A673 (cell line): ENCODE data around the gene LCE2D. TPM values are rescaled to one million over a fixed set of nuclear protein-coding genes. Genes with fewer than 3 reads are reported as not detected.

Experiments
- BruUV-seq: library from RNA; stranded (reverse); fragments of 400-500 nt; replicated peaks from 2 replicates; lab custom pipeline; 2021; lab: Mats Ljungman, UMichigan
- CTCF ChIA-PET: fragments of 300-600 bp; sonication (Branson Sonifier 250); formaldehyde crosslinking; loops from one replicate; lab custom pipeline; 2022; ENCODE audit warnings: antibody characterized with exemption; lab: Charles Lee
- POLR2A ChIA-PET: fragments of 300-600 bp; sonication (Branson Sonifier 250); formaldehyde crosslinking; loops from one replicate; lab custom pipeline; 2022; ENCODE audit warnings: antibody characterized with exemption; ENCODE audit not compliant: low non-redundant PET; lab: Charles Lee
- DNase-seq: peaks from one replicate; pipeline ENCODE4 v3.0.0-alpha.2; 2015; ENCODE audit warnings: low spot score
- H3K27ac ChIP-seq: fragments of 200-600 bp; sonication (generic); 2 replicates; pipeline ENCODE4 v1.5.1; 2016; ENCODE audit warnings: mixed run types, low read depth, mild to moderate bottlenecking, mixed read lengths, antibody characterized with exemption, low read length; ENCODE audit not compliant: poor library complexity, severe bottlenecking
- H3K27me3 ChIP-seq: fragments of 200-600 bp; sonication (generic); replicated peaks from 2 replicates; pipeline ENCODE4 v1.6.1; 2017; ENCODE audit warnings: mixed run types, low read depth, mild to moderate bottlenecking, mixed read lengths, antibody characterized with exemption, low read length; ENCODE audit not compliant: insufficient read depth, poor library complexity
- H3K36me3 ChIP-seq: fragments of 200-600 bp; sonication (generic); 2 replicates; pipeline ENCODE4 v1.6.1; 2016; ENCODE audit warnings: mixed run types, mild to moderate bottlenecking, mixed read lengths, antibody characterized with exemption, low read length; ENCODE audit not compliant: insufficient read depth, poor library complexity, severe bottlenecking
- H3K4me1 ChIP-seq: fragments of 200-600 bp; sonication (generic); 2 replicates; pipeline ENCODE4 v1.6.1; 2017; ENCODE audit warnings: mixed run types, mild to moderate bottlenecking, mixed read lengths, antibody characterized with exemption, low read length; ENCODE audit not compliant: insufficient read depth, poor library complexity, severe bottlenecking
- H3K4me3 ChIP-seq: fragments of 200-600 bp; sonication (generic); 2 replicates; pipeline ENCODE4 v1.5.1; 2016; ENCODE audit warnings: low read depth, mixed run types, mild to moderate bottlenecking, mixed read lengths, low read length; ENCODE audit not compliant: poor library complexity, severe bottlenecking
- H3K9me3 ChIP-seq: fragments of 200-600 bp; sonication (generic); 2 replicates; pipeline ENCODE4 v1.6.1; 2016; ENCODE audit warnings: mixed run types, low read depth, mild to moderate bottlenecking, mixed read lengths, antibody characterized with exemption, low read length; ENCODE audit not compliant: poor library complexity, severe bottlenecking
- CTCF ChIP-seq: fragments of 300-800, 200-600 bp; sonication (generic); conservative IDR thresholded peaks from 2 replicates; pipeline ENCODE4 v1.5.1; 2017; ENCODE audit warnings: low read depth, mild to moderate bottlenecking, antibody characterized with exemption, low read length, moderate library complexity, mixed read lengths
- EZH2 ChIP-seq: fragments of 200-600 bp; sonication (generic); IDR thresholded peaks from 2 replicates; pipeline ENCODE4 v1.6.1; 2017; ENCODE audit warnings: borderline replicate concordance, low read depth, mild to moderate bottlenecking, mixed read lengths, antibody characterized with exemption, low read length; ENCODE audit not compliant: poor library complexity, severe bottlenecking
- intact Hi-C: fragments of 100-400 bp; cut with micrococcal nuclease; formaldehyde crosslinking; loops from one replicate; pipeline ENCODE4 v1.10.0; 2022; ENCODE audit not compliant: unreplicated experiment
- total RNA-seq: library from RNA; stranded (reverse); gene quantifications from 2 replicates; pipeline ENCODE4 v1.2.3, GENCODE V29; 2021

The LCE2D gene
- total RNA-seq, 1 experiment from 2014 or later, result not detected

- H3K27ac ChIP-seq, result no peak within 1 kb of the TSS
- H3K4me1 ChIP-seq, result no peaks in the 10 kb centered on the region
- BruUV-seq, result no TSS peak
- DNase-seq, result no peak
- no peak for TF ChIP-seq CTCF
- TF ChIP-seq EZH2, result no peak
- no peak within 1 kb of the TSS for H3K4me3 ChIP-seq
- ChIA-PET POLR2A (no interaction called here), CTCF (no interaction called here)
- H3K36me3 ChIP-seq, result no peaks in the 10 kb centered on the region
- H3K27me3 ChIP-seq, result peaks cover 12% of the 10 kb centered on the region
- intact Hi-C loops, result no loop called here
- no peaks in the 10 kb centered on the region for H3K9me3 ChIP-seq
Measured at GRCh38 chr1:152697701-152698600, 34.8 kb downstream of the LCE2D start, which contains the start of gene LCE2A. Gene LCE2A (plus strand): TSS chr1:152698345. CDS start chr1:152698902, 557 bp downstream.

- DNase-seq, result no peak
- BruUV-seq, result no TSS peak
- CTCF ChIA-PET, result no interaction called here
Measured at GRCh38 chr1:152699746-152700145, 36.6 kb downstream of the LCE2D start.

GRCh38 chr1:152707860-152708259, 44.7 kb downstream of the LCE2D start, which contains the start of gene LCE4A:
Gene LCE4A (plus strand): TSS chr1:152708160. CDS start chr1:152709076, 916 bp downstream.
- TF ChIP-seq EZH2, result no peak
- TF ChIP-seq CTCF, result no peak
- ChIA-PET CTCF (no interaction called here), POLR2A (no interaction called here)
- no peak for DNase-seq
- no peak within 1 kb of the TSS for H3K4me3 ChIP-seq
- no peaks in the 10 kb centered on the region for H3K36me3 ChIP-seq
- H3K27me3 ChIP-seq, result no peaks in the 10 kb centered on the region
- BruUV-seq, result no TSS peak
- H3K27ac ChIP-seq, result no peak within 1 kb of the TSS
- H3K4me1 ChIP-seq, result no peaks in the 10 kb centered on the region
- intact Hi-C loops, result no loop called here
- H3K9me3 ChIP-seq, result no peaks in the 10 kb centered on the region

More at GRCh38 chr1:152699746-152700145, 36.6 kb downstream of the LCE2D start:
- intact Hi-C loops, result no loop called here
- Histone ChIP-seq H3K27ac (no peak overlapping the region), H3K4me1 (no peaks in the 10 kb centered on the region), H3K9me3 (no peaks in the 10 kb centered on the region), H3K36me3 (no peaks in the 10 kb centered on the region), H3K4me3 (no peak overlapping the region), H3K27me3 (peaks cover 12% of the 10 kb centered on the region)
- POLR2A ChIA-PET, result no interaction called here
- TF ChIP-seq CTCF, result no peak
- no peak for TF ChIP-seq EZH2

Other genes starting within 250 kb of the LCE2D start
- gene CRNN, start 249.1 kb upstream of the LCE2D start, total RNA-seq, result not detected in 2 replicates
- not detected in 2 replicates for gene LCE5A, start 152.6 kb upstream of the LCE2D start, total RNA-seq
- not detected in 2 replicates for gene CRCT1, start 148.9 kb upstream of the LCE2D start, total RNA-seq
- gene LCE3E, start 96.6 kb upstream of the LCE2D start, total RNA-seq, result not detected in 2 replicates
- not detected in 2 replicates for gene LCE3D, start 82.9 kb upstream of the LCE2D start, total RNA-seq
- not detected in 2 replicates for gene LCE3C, start 63.1 kb upstream of the LCE2D start, total RNA-seq
- not detected in 2 replicates for gene LCE3B, start 49.6 kb upstream of the LCE2D start, total RNA-seq
- gene LCE3A, start 40.3 kb upstream of the LCE2D start, total RNA-seq, result not detected in 2 replicates
- gene LCE2C, start 11.9 kb downstream of the LCE2D start, total RNA-seq, result not detected in 2 replicates
- not detected in 2 replicates for gene LCE2B, start 22.7 kb downstream of the LCE2D start, total RNA-seq
- gene LCE2A, start 35.0 kb downstream of the LCE2D start, total RNA-seq, result not detected in 2 replicates
- not detected in 2 replicates for gene LCE4A, start 44.8 kb downstream of the LCE2D start, total RNA-seq
- gene KPRP, start 94.6 kb downstream of the LCE2D start, total RNA-seq, result not detected in 2 replicates
- gene LCE1F, start 111.8 kb downstream of the LCE2D start, total RNA-seq, result not detected in 2 replicates
- gene LCE1E, start 122.9 kb downstream of the LCE2D start, total RNA-seq, result not detected in 2 replicates
- not detected in 2 replicates for gene LCE1D, start 133.3 kb downstream of the LCE2D start, total RNA-seq
- not detected in 2 replicates for gene LCE1C, start 143.3 kb downstream of the LCE2D start, total RNA-seq
- not detected in 2 replicates for gene LCE1B, start 148.6 kb downstream of the LCE2D start, total RNA-seq
- not detected in 2 replicates for gene LCE1A, start 164.1 kb downstream of the LCE2D start, total RNA-seq
- gene LCE6A, start 179.5 kb downstream of the LCE2D start, total RNA-seq, result not detected in 2 replicates
- gene LCE7A, start 196.6 kb downstream of the LCE2D start, total RNA-seq, result not detected in 2 replicates
- not detected in 2 replicates for gene SMCP, start 214.9 kb downstream of the LCE2D start, total RNA-seq
- gene IVL, start 245.2 kb downstream of the LCE2D start, total RNA-seq, result not detected in 2 replicates